Left ventricle myocardium inferior (tissue), 1 donor: ENCODE measurements around the gene PTPRM. TPM values are rescaled to one million over a fixed set of nuclear protein-coding genes. Genes with fewer than 3 reads are reported as not detected.
A peak's percentile ranks its signal among the peaks of the same experiment; 100 is the strongest.

ENCODE experiments used
- DNase-seq: peaks from one replicate; pipeline ENCODE4 v3.0.0-alpha.2; 2020
- H3K27ac ChIP-seq: fragments of 200-600 bp; replicated peaks from 2 replicates; pipeline ENCODE4 v1.8.0; 2021
- H3K27me3 ChIP-seq: fragments of 200-600 bp; 2 replicates; pipeline ENCODE4 v1.8.0; 2021; ENCODE audit warnings: low read depth
- H3K36me3 ChIP-seq: fragments of 200-600 bp; 2 replicates; pipeline ENCODE4 v1.8.0; 2021
- H3K4me1 ChIP-seq: fragments of 200-600 bp; 2 replicates; pipeline ENCODE4 v1.8.0; 2021
- H3K4me3 ChIP-seq: fragments of 200-600 bp; 2 replicates; pipeline ENCODE4 v1.8.0; 2021; ENCODE audit warnings: mild to moderate bottlenecking, moderate library complexity
- H3K9me3 ChIP-seq: fragments of 200-600 bp; replicated peaks from 2 replicates; pipeline ENCODE4 v1.8.0; 2021
- CTCF ChIP-seq: fragments of 200-600 bp; IDR thresholded peaks from 2 replicates; pipeline ENCODE4 v1.8.0; 2021; ENCODE audit warnings: antibody characterized with exemption, mild to moderate bottlenecking, borderline replicate concordance
- intact Hi-C: fragments of 100-400 bp; cut with micrococcal nuclease; formaldehyde crosslinking; loops from one replicate; pipeline ENCODE4 v1.11.0; 2022
- total RNA-seq: library from RNA; stranded (reverse); fragmentation: NEBNext Ultra II Directional; extraction: Animal tissue kit (Norgen Biotek cat#: 25700); gene quantifications from one replicate; pipeline ENCODE4 v1.2.1, GENCODE V29; 2021
- donor health status: DM: no; HTN: yes; CAD: no; lungs with severe emphysema.

Gene PTPRM
- total RNA-seq, 1 donor from 2014 or later: 132 TPM

DNA sequence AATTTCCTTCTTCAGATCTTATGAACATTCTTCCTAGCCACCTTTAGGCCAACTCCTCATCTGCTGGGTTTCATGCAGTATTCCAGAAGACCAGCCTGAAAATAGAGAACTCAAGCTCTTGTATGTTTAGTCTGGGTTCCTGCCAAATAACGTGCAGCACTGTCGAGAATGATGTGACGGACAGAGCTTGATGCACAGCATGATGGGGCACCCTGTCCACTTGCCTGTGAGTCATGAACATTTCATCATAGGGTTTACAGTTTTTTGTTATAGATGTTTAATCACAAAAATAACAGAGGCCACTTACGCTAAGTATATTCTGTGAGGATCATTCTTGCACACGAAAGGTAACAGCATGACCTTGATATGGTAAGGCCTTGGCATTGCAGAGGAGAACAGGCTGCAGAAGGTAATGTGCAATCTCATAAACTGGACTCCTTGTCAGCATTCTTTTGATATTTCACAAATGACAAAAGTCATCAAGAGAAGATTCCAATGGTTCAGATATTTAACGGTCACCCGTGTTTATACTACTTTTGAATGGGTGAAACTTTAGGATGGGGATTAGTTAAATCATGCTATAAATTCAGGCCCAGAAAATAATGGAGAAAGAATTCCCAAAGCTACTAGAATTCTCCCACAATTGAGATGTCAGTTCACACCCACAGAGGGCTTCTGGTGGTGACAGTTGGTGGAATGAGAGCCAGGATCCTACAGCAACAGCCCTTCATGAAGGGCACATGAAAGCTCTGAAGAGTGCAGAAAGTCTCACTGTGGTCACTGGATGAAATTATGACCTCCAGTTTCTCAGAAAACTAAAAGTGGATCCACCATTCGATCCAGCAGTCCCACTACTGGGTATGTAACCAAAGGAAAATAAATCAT lies 646.0 kb downstream of the PTPRM start:
- H3K9me3 ChIP-seq: no peaks in the 10 kb centered on the region
- TF ChIP-seq CTCF: no peak
- H3K27ac ChIP-seq: peak overlapping the region; percentile 36
- no peaks in the 10 kb centered on the region for H3K27me3 ChIP-seq
- H3K4me1 ChIP-seq: peaks cover 20% of the 10 kb centered on the region
- H3K4me3 ChIP-seq: no peak overlapping the region
- intact Hi-C loops: no loop called here
- no peak for DNase-seq
- H3K36me3 ChIP-seq: no peaks in the 10 kb centered on the region

DNA sequence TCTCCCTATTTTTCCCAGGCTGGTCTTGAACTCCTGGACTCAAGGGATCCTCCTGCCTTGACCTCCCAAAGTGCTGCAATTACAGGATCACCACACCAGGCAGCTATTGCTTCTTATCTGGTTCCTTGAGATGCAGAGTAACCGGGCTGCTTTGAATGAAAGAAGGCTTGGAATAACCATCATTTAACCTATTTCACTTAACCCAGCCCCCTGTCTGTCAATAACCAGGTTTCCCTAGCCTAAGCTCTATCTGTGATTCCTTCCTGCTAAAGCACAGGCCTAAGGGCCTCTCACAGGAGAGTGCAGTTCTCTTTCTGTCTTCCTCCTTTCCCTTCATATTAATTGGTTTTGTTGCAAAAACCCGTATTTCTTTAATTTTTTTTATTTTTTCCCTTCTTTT lies 648.6 kb downstream of the PTPRM start:
- Histone ChIP-seq H3K9me3 (no peaks in the 10 kb centered on the region), H3K4me1 (peaks cover 28% of the 10 kb centered on the region), H3K36me3 (no peaks in the 10 kb centered on the region), H3K4me3 (no peak overlapping the region), H3K27ac (no peak overlapping the region), H3K27me3 (no peaks in the 10 kb centered on the region)
- TF ChIP-seq CTCF: no peak
- intact Hi-C loops: no loop called here
- DNase-seq: no peak

DNA sequence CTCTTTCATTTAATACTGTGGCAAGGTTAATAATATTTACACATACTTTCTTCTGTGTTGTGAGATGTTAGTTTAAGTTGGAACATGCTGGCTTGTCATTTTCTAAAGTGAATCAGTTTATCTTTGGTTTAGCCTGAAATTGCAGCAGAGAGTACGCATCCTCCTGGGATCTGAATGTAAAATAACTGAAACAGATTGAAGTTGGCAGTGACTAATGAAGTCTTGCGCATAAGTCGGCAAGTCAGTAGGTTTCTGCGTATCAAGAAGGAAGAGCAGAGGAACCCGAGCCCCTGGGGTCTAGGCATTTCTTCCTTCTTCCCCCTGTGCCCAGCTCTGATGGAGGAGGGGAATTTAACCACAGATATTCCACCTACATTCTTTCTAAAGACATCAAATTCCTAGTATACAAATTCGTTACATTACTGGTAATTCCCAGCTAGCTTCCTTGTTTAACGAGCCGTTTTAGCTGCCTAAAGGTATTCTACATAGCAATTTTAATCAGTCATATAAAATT lies 650.0 kb downstream of the PTPRM start:
- TF ChIP-seq CTCF: no peak
- H3K27ac ChIP-seq: no peak overlapping the region
- peaks cover 26% of the 10 kb centered on the region for H3K4me1 ChIP-seq
- DNase-seq: no peak
- no peaks in the 10 kb centered on the region for H3K36me3 ChIP-seq
- no peak overlapping the region for H3K4me3 ChIP-seq
- no peaks in the 10 kb centered on the region for H3K9me3 ChIP-seq
- intact Hi-C loops: no loop called here
- H3K27me3 ChIP-seq: no peaks in the 10 kb centered on the region

- Histone ChIP-seq H3K27me3 (no peaks in the 10 kb centered on the region), H3K4me3 (no peak overlapping the region), H3K9me3 (no peaks in the 10 kb centered on the region), H3K27ac (no peak overlapping the region), H3K36me3 (no peaks in the 10 kb centered on the region), H3K4me1 (peaks cover 15% of the 10 kb centered on the region)
- intact Hi-C loops: no loop called here
- DNase-seq: no peak
- TF ChIP-seq CTCF: no peak
These were observed 651.1 kb downstream of the PTPRM start for GRCh38 chr18:8218197-8218596.

- Histone ChIP-seq H3K4me3 (no peak overlapping the region), H3K36me3 (no peaks in the 10 kb centered on the region), H3K9me3 (peaks cover 20% of the 10 kb centered on the region), H3K4me1 (peaks cover 9% of the 10 kb centered on the region), H3K27me3 (no peaks in the 10 kb centered on the region), H3K27ac (no peak overlapping the region)
- intact Hi-C loops: no loop called here
- no peak for DNase-seq
- TF ChIP-seq CTCF: no peak
These were observed 654.3 kb downstream of the PTPRM start for GRCh38 chr18:8221452-8221851.
